ACC112 (cell line): ENCODE data around the gene HMCN1.
A peak's percentile ranks its signal among the peaks of the same experiment; 100 is the strongest.

ENCODE experiments used
- H2AFZ ChIP-seq: fragments of 200-600 bp; sonication (generic); one replicate; pipeline ENCODE4 v1.6.0; 2017; ENCODE audit warnings: antibody characterized with exemption, low read length; ENCODE audit not compliant: unreplicated experiment
- H3K27ac ChIP-seq: fragments of 200-600 bp; sonication (generic); 2 replicates; pipeline ENCODE4 v1.5.1; 2014; ENCODE audit warnings: low read depth, mild to moderate bottlenecking, antibody characterized with exemption, low read length, moderate library complexity
- H3K27me3 ChIP-seq: fragments of 200-600 bp; sonication (generic); 2 replicates; pipeline ENCODE4 v1.6.1; 2014; ENCODE audit warnings: mild to moderate bottlenecking, antibody characterized with exemption, low read length, moderate library complexity, mixed read lengths; ENCODE audit not compliant: insufficient read depth
- H3K36me3 ChIP-seq: fragments of 200-600 bp; sonication (generic); 2 replicates; pipeline ENCODE4 v1.6.1; 2016; ENCODE audit warnings: mild to moderate bottlenecking, antibody characterized with exemption, low read length, moderate library complexity, mixed read lengths; ENCODE audit not compliant: insufficient read depth
- H3K4me1 ChIP-seq: fragments of 200-600 bp; sonication (generic); one replicate; pipeline ENCODE4 v1.6.1; 2016; ENCODE audit warnings: low read length, mixed read lengths; ENCODE audit not compliant: insufficient read depth, unreplicated experiment, control insufficient read depth
- H3K4me3 ChIP-seq: fragments of 200-600 bp; sonication (generic); 2 replicates; pipeline ENCODE4 v1.5.1; 2014; ENCODE audit warnings: mild to moderate bottlenecking, low read depth, low read length
- H3K79me2 ChIP-seq: fragments of 200-600 bp; sonication (generic); one replicate; pipeline ENCODE4 v1.6.0; 2016; ENCODE audit warnings: low read length; ENCODE audit not compliant: control insufficient read depth, unreplicated experiment, insufficient read depth

Gene HMCN1

DNA sequence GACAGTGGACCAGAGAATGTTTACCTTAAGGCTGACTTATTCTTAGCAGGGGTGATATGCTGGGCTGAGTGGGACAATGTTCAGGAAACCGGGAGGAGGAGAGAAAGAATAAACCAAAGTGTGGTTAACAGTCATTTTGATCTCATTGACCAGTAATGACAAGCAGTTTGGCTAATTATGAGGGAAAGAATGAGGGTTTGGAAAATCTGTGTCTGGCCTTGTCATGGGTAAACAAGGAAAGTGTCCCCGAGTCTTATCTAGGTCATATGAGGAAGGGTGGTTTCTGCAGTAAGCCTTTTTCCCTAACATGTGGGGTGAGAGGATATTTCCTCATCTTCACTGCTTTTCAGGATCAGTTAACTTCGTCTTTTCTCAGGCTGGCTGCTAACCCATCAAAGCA lies 485.9 kb downstream of the HMCN1 start:
- no peak overlapping the region for H2AFZ ChIP-seq

DNA sequence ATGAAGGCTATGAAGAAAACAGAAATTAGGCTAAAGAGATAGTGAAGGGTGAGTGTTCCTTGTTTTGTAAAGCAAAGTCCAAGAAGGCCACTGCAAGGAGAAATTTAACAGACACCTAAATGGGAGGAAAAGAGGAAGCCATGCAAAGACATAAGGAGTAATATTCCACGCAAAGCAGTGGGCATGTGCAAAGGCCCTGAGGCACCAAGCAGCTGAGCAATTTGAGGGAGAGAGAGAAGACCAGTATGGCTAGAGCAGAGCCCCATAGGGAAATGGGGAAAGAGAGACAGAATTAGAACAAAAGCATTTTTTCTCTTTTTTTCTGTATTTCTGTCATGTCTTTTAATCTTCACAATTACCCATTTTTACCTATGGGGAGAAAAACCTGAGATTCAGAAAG lies 486.7 kb downstream of the HMCN1 start:
- Histone ChIP-seq H3K4me3 (no peak overlapping the region), H3K27me3 (no peaks in the 10 kb centered on the region), H3K79me2 (no peaks in the 10 kb centered on the region), H3K27ac (no peak overlapping the region), H3K4me1 (no peaks in the 10 kb centered on the region), H2AFZ (no peak overlapping the region), H3K36me3 (no peaks in the 10 kb centered on the region)

More for the DNA sequence above, 485.9 kb downstream of the HMCN1 start:
- H3K36me3 ChIP-seq, result no peaks in the 10 kb centered on the region
- H3K4me1 ChIP-seq, result no peaks in the 10 kb centered on the region
- no peaks in the 10 kb centered on the region for H3K27me3 ChIP-seq
- no peaks in the 10 kb centered on the region for H3K79me2 ChIP-seq
- H3K4me3 ChIP-seq, result no peak overlapping the region
- no peak overlapping the region for H3K27ac ChIP-seq

DNA sequence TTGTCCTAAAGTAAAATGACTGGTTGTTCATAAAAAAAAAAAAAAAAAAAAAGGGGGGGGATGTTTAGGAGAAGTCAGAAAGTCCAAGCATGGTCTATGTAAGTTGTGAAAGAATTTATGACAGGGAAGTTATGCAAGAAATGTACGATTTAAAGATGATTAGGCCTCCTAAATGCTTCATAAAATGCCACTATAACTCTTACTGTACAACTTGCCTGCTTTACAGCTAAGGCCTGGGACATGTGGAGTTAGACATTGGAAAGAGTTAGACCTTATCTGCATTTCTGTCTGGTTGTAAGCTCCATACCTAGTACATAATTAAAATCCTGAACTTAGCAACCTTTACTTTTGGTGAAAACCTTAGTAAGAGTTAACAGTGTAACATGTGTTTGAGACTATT lies 490.9 kb downstream of the HMCN1 start:
- H3K79me2 ChIP-seq, result no peaks in the 10 kb centered on the region
- H3K27ac ChIP-seq, result no peak overlapping the region
- H3K4me1 ChIP-seq, result no peaks in the 10 kb centered on the region
- H2AFZ ChIP-seq, result no peak overlapping the region
- H3K27me3 ChIP-seq, result no peaks in the 10 kb centered on the region
- H3K36me3 ChIP-seq, result no peaks in the 10 kb centered on the region
- no peak overlapping the region for H3K4me3 ChIP-seq

DNA sequence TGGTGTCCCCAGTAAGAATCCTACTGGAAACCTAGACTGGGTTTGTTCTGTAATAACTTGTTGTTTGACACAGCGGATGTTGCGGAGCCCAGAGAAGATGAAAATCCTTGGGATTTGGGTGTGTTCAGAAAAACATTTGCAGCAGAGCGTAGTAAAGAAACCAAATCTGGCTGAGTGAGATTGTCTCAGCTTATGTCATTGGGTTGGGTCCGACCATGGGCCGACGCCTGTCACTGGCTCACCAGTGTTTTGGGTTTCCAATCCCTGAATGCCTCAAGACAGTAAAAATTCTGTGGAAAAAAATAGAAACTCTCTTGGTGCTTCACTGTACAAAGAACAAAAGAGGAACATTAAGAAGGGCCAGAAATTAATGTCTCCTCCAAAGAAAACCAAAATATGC lies 494.6 kb downstream of the HMCN1 start:
- no peaks in the 10 kb centered on the region for H3K79me2 ChIP-seq
- H2AFZ ChIP-seq, result no peak overlapping the region
- H3K27me3 ChIP-seq, result no peaks in the 10 kb centered on the region
- H3K36me3 ChIP-seq, result no peaks in the 10 kb centered on the region
- no peak overlapping the region for H3K27ac ChIP-seq
- peaks cover 3% of the 10 kb centered on the region for H3K4me1 ChIP-seq
- no peak overlapping the region for H3K4me3 ChIP-seq

DNA sequence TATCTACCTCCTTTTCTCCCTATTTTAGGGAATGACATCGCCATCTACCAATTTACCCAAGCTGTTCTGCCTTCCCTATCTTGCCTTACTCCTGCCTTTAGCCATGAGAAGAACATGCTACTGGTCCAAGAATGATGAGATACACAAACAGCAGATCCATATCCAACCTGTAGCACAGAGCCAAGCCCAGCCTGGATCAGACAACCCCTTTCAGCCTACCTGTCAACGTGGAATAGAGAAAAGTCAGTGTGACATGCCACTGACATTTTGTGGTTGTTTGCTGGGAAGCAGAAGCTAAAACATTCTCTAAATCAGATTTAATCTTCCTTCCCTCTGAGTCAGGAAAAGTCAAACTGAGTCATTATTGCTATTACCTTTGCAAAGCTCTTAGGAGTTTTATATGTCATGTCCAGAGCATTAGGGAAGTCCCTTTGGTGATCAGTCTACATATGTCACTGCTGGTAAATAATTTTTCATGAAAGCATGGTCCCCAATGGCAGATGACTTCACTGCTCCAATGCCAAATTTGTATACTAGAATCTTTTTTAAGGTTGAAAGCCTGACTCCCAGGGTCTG lies 497.8 kb downstream of the HMCN1 start:
- no peak overlapping the region for H3K4me3 ChIP-seq
- no peaks in the 10 kb centered on the region for H3K36me3 ChIP-seq
- H3K27ac ChIP-seq, result no peak overlapping the region
- peaks cover 17% of the 10 kb centered on the region for H3K4me1 ChIP-seq
- H3K79me2 ChIP-seq, result no peaks in the 10 kb centered on the region
- H2AFZ ChIP-seq, result no peak overlapping the region
- no peaks in the 10 kb centered on the region for H3K27me3 ChIP-seq

DNA sequence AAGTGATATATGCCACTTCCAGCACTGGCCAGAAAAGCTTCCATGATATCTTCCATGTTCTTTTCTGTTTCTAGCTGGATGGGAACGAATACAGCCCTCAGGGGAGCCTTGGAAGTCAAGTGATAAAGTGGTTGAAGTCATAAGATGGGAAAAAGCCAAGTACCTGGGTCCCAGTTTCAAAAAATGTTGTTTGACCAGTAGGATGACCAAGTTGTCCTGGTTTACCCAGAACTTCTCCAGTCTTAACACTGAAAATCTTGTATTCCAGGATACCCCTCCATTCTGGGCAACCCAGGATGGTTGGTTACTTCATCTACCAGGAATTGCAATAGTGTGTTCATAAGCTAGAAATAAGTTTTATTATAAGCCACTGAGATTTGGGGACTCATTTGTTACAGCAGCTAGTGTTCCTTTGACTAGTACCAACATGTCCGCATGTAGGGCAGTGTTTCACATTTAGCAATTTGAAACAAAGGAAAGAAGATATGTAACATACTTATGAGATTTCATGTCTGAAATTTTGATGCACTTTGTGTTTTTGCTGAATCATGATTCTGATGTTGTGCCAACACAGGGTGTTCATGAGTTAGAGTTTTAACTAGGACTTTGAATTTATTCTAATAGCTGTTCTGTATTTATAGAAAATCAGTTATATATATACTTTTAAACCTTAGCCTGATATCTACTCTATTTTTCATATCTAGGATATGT lies 500.9 kb downstream of the HMCN1 start:
- no peaks in the 10 kb centered on the region for H3K36me3 ChIP-seq
- no peak overlapping the region for H3K4me3 ChIP-seq
- no peaks in the 10 kb centered on the region for H3K79me2 ChIP-seq
- no peak overlapping the region for H3K27ac ChIP-seq
- no peaks in the 10 kb centered on the region for H3K27me3 ChIP-seq
- H3K4me1 ChIP-seq, result peaks cover 30% of the 10 kb centered on the region
- H2AFZ ChIP-seq, result no peak overlapping the region

DNA sequence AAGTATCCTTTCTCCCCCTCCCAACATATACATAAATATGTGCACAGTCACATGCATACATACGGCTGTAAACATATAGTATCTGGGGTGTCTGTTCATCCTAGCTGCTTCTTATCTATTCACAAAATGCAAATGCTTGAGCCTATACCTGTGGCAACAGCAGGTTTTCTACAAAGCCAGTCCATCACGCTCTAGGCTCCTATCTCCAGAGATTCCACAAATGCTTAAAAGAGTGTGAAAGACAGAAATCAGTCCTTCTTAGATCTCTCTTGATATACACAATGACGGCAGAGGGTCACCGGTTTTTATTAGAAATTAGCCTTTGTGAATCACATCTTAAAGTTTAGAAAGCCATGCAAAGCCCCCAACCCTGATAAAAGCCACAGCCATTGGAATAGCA lies 501.5 kb downstream of the HMCN1 start:
- Histone ChIP-seq H2AFZ (no peak overlapping the region), H3K27me3 (no peaks in the 10 kb centered on the region), H3K4me1 (peaks cover 30% of the 10 kb centered on the region), H3K36me3 (no peaks in the 10 kb centered on the region), H3K4me3 (no peak overlapping the region), H3K79me2 (no peaks in the 10 kb centered on the region), H3K27ac (no peak overlapping the region)

DNA sequence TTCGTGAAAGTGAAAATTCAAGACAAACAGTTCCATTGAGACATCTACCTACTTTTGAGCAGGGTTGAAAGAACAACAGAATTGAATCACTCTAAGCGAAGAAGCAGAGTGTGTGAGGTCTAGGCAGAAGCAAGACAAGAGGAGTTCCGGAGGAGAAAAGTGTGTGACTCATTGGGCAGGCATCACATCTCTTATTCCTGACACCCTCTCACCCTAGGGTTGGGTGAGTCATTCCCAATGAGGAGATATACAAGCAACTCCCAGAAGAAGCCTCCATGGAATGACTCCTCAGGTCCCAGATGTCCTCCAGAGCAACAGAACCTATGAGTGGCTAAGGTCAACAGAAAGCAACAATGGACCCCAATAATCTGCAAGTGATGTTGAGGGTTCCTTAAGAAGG lies 502.7 kb downstream of the HMCN1 start:
- peak overlapping the region; percentile 45; the same call in 1 of the 2 replicates for H3K4me3 ChIP-seq
- H3K27me3 ChIP-seq, result no peaks in the 10 kb centered on the region
- H3K27ac ChIP-seq, result peak overlapping the region; percentile 33
- no peaks in the 10 kb centered on the region for H3K36me3 ChIP-seq
- H2AFZ ChIP-seq, result no peak overlapping the region
- H3K79me2 ChIP-seq, result no peaks in the 10 kb centered on the region
- peaks cover 30% of the 10 kb centered on the region for H3K4me1 ChIP-seq

DNA sequence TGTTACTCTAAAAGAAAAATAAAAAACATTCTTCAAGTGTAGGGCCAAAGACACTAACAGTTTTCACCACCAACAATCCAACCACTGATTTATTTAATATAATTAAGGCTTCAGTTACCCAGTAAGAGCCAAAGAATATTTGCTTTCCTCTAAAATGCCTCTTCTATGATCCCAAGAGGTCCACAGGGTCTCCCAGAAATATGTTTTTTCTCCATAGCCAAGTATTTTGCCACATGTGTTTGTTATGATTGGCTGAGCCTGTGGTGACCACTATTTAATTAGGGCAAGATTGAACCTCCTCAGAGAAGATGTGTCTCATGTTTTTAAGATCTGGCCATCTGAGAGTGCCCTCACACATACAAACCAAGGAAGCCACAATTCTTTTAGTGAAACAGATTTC lies 505.0 kb downstream of the HMCN1 start:
- Histone ChIP-seq H3K27me3 (no peaks in the 10 kb centered on the region), H3K36me3 (no peaks in the 10 kb centered on the region), H3K4me1 (peaks cover 27% of the 10 kb centered on the region), H3K27ac (no peak overlapping the region), H3K4me3 (no peak overlapping the region), H3K79me2 (no peaks in the 10 kb centered on the region), H2AFZ (no peak overlapping the region)

DNA sequence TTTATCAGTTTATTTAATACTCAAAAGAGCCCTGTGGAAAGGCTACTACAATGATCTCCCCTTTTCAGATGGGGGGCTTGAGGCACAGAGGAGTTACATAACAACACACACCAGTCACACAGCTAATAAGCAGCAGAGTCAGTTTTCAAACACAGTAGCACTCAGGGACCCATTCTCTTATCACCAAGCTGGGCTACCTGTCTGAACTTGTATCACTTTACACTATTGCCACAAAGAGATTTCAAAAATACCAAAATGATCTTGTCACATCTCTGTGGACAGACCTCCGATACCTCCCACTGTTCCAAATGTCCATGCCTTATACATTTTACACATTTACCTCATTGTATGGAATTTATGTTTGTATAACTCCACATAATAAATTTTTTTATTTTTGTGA lies 506.2 kb downstream of the HMCN1 start:
- Histone ChIP-seq H3K27me3 (no peaks in the 10 kb centered on the region), H2AFZ (no peak overlapping the region), H3K27ac (no peak overlapping the region), H3K4me3 (no peak overlapping the region), H3K4me1 (peaks cover 23% of the 10 kb centered on the region), H3K79me2 (no peaks in the 10 kb centered on the region), H3K36me3 (no peaks in the 10 kb centered on the region)
